Measurements from ENCODE around the gene IRAG1.

GRCh38 chr11:10678101-10678500, 15.5 kb downstream of the IRAG1 start:
- TF ChIP-seq CTCF (IDR thresholded peaks at IDR 0.05) (no peak), TCF7L2 (IDR thresholded peaks at IDR 0.05; ENCODE audit: low read depth, low read length) (no peak), POLR2AphosphoS5 (IDR thresholded peaks at IDR 0.05; ENCODE audit: low read depth, low read length) (no peak), REST (IDR thresholded peaks at IDR 0.05; ENCODE audit: insufficient read depth in 1 of 2, low read depth in 2 of 2, low read length in 1 of 2) (no peak)
